ENCODE measurements around the gene OASL.

OASL gene

GRCh38 chr12:120992989-120993388, 46.1 kb downstream of the OASL start:
- DNase-seq (ENCODE audit: low read depth in 1 of 2, low spot score in 1 of 2): no peak

GRCh38 chr12:120991965-120992364, 47.1 kb downstream of the OASL start:
- DNase-seq (ENCODE audit: low read depth in 1 of 2, low spot score in 1 of 2): no peak

DNA sequence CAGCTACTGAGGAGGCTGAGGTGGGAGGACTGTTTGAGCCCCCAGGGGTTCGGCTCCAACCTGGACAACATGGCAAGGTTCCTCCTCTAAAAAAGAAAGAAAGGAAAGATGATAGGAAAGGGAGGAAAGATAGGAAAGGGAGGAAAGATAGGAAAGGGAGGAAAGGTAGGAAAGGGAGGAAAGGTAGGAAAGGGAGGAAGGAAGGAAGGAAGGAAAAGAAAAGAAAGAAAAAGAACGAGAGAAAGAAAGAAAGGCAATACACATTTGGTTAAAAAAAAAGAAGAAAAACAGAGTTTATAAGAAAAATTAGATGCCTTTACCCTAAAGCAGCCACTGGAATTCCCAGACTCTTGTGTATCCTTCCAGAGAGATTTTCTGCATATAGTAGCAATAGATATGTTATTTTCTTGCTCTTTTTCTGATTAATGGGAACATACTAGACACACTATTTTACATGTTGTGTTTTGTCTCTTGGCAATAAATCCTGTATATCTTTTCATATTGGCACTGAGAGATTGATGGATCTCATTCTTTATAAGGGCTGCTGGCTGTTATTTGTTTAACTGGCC, 48.5 kb downstream of the OASL start:
- no peak for DNase-seq (ENCODE audit: low read depth in 1 of 2, low spot score in 1 of 2)

- DNase-seq (ENCODE audit: low read depth in 1 of 2, low spot score in 1 of 2): no peak
These were observed 49.4 kb downstream of the OASL start for GRCh38 chr12:120989687-120990086.

- DNase-seq (ENCODE audit: low read depth in 1 of 2, low spot score in 1 of 2): no peak
These were observed 50.4 kb downstream of the OASL start for GRCh38 chr12:120988658-120989057.

- no peak for DNase-seq (ENCODE audit: low read depth in 1 of 2, low spot score in 1 of 2)
These were observed 50.8 kb downstream of the OASL start for GRCh38 chr12:120988234-120988633.

- DNase-seq (ENCODE audit: low read depth in 1 of 2, low spot score in 1 of 2): no peak
These were observed 54.6 kb downstream of the OASL start for GRCh38 chr12:120984351-120984898.

DNA sequence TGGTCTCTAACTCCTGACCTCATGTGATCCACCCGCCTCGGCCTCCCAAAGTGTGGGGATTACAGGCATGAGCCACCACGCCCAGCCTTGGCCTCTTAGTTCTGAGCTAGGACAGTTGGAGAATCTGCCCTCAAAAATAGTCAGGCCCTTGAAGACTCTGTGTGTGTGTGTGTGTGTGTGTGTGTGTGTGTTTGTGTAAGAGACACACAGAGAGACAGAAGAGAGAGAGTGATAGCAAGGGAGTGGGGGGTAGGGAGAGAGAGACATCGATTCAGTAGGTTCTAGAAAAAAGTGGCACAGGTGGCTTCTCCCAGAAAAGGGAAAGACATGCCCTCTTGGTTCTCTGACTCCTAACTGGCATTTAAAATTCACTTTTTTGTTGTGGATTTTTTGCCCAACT, 55.3 kb downstream of the OASL start:
- DNase-seq (ENCODE audit: low read depth in 1 of 2, low spot score in 1 of 2): no peak

GRCh38 chr12:120982659-120983058, 56.4 kb downstream of the OASL start:
- no peak for DNase-seq (ENCODE audit: low read depth in 1 of 2, low spot score in 1 of 2)

- no peak for DNase-seq (ENCODE audit: low read depth in 1 of 2, low spot score in 1 of 2)
These were observed 57.6 kb downstream of the OASL start for GRCh38 chr12:120981407-120981941.

DNA sequence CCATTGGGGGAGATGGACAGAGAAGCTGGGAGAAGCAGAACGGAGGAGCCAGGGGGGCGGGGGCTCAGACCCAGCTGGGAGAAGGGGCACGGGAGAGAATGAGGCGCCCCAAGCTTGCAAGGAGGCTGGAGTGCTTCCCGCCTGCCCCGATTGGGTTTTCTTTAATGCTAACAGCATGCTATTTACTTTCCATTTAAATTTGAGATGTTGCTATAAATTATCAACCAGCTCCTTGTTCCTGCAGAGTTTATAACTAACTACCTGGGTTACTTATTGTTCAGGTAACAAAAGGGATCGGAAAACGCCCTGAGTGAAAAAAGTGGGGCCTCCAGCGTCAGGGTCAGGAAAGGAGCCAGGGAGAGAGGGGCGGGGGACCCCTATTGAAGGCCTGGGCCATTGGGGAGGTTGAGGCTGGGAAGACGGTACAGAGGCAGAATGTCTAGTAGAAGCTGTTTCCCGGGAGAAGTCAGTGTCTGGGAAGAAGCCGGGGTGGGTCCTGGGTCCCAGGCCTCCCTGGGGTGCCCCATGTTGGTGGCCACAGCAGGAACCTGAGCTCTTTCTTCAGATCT, 58.2 kb downstream of the OASL start:
- DNase-seq (ENCODE audit: low read depth in 1 of 2, low spot score in 1 of 2): no peak

- no peak for DNase-seq (ENCODE audit: low read depth in 1 of 2, low spot score in 1 of 2)
These were observed 59.0 kb downstream of the OASL start for GRCh38 chr12:120979862-120980696.

- no peak for DNase-seq (ENCODE audit: low read depth in 1 of 2, low spot score in 1 of 2)
These were observed 59.7 kb downstream of the OASL start for GRCh38 chr12:120979220-120979861.

- no peak for DNase-seq (ENCODE audit: low read depth in 1 of 2, low spot score in 1 of 2)
These were observed 60.5 kb downstream of the OASL start, which contains the start of gene HNF1A for GRCh38 chr12:120978296-120979219. TSS of gene HNF1A (plus strand) at chr12:120978543. CDS start at chr12:120978769, 226 bp downstream.

DNA sequence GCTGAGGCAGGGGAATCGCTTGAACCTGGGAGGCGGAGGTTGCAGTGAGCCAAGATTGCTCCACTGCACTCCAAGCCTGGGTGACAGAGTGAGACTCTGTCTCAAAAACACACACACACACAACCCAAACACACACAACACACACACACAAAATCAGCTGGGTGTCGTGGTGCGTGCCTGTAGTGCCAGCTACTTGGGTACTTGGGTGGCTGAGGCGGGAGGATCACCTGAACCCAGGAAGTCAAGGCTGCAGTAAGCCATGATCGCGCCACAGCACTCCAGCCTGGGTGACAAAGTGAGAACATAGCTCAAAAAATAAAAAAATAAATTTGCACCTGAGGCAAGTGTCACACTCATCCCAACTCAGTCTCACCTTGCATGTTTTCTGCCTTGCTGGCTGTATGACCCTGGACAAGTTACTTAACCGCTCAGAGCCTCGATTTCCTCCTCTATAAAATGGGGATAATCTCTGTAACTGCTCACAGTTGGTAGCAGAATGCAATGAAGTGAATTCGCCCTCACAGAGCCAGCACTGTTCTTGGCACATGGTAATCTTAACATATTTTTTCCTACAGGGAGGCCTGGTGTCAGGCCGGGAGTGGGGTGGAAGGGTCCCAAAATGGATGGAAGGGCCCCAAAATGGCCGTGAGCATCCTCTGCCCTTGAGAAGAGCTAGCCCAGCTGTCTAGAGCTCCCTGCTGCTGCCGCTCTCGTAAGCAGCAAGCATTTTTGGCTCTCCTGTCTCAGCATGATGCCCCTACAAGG, 61.3 kb downstream of the OASL start:
- no peak for DNase-seq (ENCODE audit: low read depth in 1 of 2, low spot score in 1 of 2)

DNA sequence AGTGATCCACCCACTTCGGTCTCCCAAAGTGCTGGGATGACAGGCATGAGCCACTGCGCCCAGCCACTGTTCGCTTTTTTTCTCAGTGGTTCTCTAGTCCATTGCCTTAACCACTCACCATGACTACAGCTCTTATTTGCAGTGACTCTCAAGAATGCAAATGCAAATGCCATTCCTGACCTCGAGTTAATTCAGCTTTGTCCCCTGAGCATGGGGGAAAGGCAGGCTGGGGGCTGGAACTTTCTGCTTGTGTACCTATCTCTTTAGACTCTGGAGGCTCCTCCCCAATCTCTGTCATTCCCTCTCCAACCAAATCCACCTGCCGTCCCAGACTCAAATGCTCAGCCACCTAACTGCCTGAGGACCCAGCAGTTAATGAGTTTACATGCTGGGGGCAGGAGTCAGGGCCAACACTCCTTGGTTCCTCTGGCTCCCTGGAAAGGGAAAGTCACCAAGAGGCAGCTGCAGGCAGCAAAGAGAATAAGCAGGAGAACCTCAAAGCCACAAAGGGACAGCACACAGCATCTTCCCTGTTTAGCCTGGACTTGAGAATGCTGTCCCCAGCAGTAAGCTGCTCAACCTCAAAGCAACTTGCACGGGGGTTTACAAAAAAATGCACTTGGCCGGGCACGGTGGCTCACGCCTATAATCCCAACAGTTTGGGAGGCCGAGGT, 66.0 kb downstream of the OASL start:
- no peak for DNase-seq (ENCODE audit: low read depth in 1 of 2, low spot score in 1 of 2)

DNA sequence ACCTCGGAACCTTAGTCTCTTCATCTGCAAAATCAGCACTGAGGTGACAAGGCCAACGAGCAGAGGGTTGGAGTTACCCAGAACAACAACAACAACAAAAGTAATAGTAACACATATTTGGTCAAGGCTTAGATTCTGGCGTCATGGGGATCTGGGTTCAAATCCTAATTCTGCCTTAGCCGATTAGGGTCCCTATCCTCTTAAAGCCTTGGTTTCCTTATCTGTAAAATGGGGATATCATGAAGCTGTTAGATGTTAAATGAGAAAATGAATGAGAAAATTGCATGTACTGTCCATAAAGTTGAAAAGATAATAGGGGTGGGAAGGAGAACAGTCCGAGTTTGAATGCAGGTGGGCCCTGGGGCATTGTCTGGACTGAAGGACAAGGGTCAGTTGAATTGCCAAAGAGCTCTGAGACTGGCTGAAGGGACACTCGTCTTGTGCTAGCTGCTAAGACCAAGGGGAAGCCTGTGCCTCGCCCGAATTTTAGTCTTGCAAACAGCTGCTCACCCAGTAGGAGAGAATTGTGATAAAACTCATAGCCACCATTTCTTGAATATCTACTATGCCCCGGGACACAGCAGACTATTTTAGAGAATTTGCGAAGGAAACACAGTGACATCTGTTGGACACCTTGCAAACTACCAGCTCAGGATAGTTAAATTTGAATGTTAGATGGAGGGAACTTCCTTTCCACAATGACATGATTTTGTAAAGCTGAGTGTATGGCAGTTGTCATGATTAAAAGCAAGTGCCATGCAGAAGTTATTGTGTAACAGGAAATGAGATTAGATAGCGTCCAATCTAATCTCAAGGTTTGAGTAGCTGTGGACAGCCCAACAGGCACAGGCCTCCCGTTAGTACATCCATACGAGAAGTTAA, 67.5 kb downstream of the OASL start:
- DNase-seq (ENCODE audit: low read depth in 1 of 2, low spot score in 1 of 2): no peak

DNA sequence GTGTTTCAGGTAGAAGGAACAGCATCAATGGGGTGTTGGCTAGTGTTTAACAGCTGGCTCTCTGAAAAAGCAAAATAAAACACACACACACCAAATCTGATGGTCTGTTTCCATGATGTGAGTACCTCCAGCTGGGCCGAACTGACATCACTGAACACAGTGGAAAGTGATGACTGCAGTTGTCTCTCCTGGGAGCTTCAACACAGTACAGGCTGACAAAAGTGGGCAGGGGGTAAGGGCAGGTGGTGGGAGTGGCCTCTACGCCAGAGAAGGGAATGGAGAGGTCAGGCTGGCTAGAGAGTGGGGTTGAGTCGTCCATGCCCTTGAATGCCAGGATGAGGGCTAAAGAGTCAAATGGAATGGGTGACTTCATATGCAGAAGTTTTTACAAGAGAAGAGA, 68.7 kb downstream of the OASL start:
- DNase-seq (ENCODE audit: low read depth in 1 of 2, low spot score in 1 of 2): no peak
